ENCODE measurements around the gene GSG1. TPM values are rescaled to one million over a fixed set of nuclear protein-coding genes. Genes with fewer than 3 reads are reported as not detected.
"Not testable (repeated sequence)": the region's sequence is repeated elsewhere in the genome, so short reads cannot be mapped to it uniquely, and the experiment has no call there.

GSG1 gene
- total RNA-seq, 1 experiment from 2014 or later = 0.28 TPM

DNA sequence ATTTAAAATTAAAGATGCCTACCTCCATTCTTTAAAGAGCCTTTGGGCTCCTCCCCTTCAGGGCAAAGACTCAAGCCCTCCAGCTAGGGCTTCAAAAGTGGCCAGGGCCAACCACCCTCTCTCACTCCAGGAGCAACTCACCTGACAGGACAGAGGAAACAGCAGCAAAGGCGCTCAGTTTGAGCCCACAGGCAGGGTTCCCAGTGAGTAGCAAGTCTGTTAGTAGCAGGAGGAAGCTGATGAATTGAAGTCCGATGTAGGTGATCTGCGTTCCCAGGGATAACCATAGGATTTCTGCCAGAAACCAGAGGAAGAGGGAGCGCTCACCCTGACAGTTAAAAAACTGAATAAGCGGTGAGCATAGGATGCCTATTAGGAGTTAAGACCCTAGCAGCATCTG is 15.7 kb downstream of the GSG1 start:
- DNase-seq (ENCODE audit: low spot score) (peak; percentile 38), ATAC-seq (peak; percentile 58)
- Mint-ChIP-seq H3K4me1 (peaks cover 67% of the 10 kb centered on the region), H3K36me3 (peaks cover 29% of the 10 kb centered on the region), H3K4me3 (peak overlapping the region; percentile 53), H3K27me3 (ENCODE audit: low read depth) (no peaks in the 10 kb centered on the region), H3K27ac (peak overlapping the region; percentile 98), H3K9me3 (no peaks in the 10 kb centered on the region)
- TF ChIP-seq SP1 (CRISPR knock-in tag; conservative IDR thresholded peaks at IDR 0.05) (no peak), ZNF121 (CRISPR knock-in tag; IDR thresholded peaks at IDR 0.05) (no peak), ZBTB21 (CRISPR knock-in tag; IDR thresholded peaks at IDR 0.05; ENCODE audit: borderline replicate concordance) (no peak), ZNF423 (CRISPR knock-in tag; IDR thresholded peaks at IDR 0.05) (peak; percentile 58)
- TF ChIP-seq, protein P1, sequence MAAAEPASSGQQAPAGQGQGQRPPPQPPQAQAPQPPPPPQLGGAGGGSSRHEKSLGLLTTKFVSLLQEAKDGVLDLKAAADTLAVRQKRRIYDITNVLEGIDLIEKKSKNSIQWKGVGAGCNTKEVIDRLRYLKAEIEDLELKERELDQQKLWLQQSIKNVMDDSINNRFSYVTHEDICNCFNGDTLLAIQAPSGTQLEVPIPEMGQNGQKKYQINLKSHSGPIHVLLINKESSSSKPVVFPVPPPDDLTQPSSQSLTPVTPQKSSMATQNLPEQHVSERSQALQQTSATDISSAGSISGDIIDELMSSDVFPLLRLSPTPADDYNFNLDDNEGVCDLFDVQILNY (CRISPR knock-in tag; IDR thresholded peaks at IDR 0.05) = no peak
- ChIA-PET POLR2A (interaction anchor here (0.9 to 1.2 kb wide), 2 partner anchors 8 to 12 kb away, joined by 3 to 5 read pairs; no protein-coding TSS in a partner anchor), CTCF (interaction anchor here (0.7 to 4.1 kb wide), 14 partner anchors 8 to 447 kb away, joined by 3 to 40 read pairs (median 6); no protein-coding TSS in a partner anchor)

DNA sequence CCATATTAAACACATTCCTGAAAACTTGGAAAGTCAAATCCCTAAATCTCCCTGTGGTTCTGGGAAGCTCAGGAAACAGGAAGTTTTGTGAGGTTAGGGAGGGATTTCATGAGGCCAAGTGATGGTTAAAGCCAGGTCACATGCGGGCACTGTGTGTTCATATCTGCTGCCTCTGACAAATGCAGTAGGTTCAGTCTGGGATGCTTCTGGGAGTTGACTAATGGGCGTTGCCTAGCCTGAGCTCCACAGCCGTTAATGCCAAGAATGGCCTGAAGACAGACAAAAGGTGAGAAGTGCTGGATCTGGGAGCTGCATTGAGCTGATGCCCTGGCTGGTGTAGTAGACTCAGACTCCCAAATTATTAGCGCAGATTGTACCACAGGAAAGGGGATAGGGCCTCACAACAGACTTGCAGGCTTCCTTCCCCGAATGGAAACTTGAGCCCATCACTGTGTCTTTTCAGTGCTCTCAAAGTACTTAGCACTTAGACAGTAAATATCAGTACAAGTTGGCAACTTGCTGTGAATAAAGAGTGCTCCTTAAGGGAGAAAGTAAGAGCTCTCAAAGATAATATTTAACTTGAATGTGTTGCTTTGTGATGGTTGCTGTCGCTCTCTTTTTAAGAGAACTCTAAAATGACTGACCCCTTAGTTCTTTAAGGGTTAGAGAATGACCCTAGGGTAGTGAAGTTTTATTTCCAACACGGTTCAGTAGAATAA is 17.3 kb downstream of the GSG1 start:
- H3K27me3 Mint-ChIP-seq (ENCODE audit: low read depth) = no peaks in the 10 kb centered on the region
- DNase-seq (ENCODE audit: low spot score) (no peak), ATAC-seq (no peak)
- CTCF ChIA-PET = interaction anchor here (2.0 to 2.8 kb wide), 2 partner anchors 100 to 122 kb away, joined by 4 to 9 read pairs; no protein-coding TSS in a partner anchor
- peaks cover 54% of the 10 kb centered on the region for H3K4me1 Mint-ChIP-seq
- H3K9me3 Mint-ChIP-seq = no peaks in the 10 kb centered on the region
- POLR2A ChIA-PET = no interaction called here
- H3K4me3 Mint-ChIP-seq = no peak overlapping the region
- no peak for TF ChIP-seq SMAD3 (CRISPR knock-in tag; IDR thresholded peaks at IDR 0.05; ENCODE audit: borderline replicate concordance)
- H3K27ac Mint-ChIP-seq = peak overlapping the region; percentile 84; the same call in 1 of the 2 replicates
- peaks cover 39% of the 10 kb centered on the region for H3K36me3 Mint-ChIP-seq

DNA sequence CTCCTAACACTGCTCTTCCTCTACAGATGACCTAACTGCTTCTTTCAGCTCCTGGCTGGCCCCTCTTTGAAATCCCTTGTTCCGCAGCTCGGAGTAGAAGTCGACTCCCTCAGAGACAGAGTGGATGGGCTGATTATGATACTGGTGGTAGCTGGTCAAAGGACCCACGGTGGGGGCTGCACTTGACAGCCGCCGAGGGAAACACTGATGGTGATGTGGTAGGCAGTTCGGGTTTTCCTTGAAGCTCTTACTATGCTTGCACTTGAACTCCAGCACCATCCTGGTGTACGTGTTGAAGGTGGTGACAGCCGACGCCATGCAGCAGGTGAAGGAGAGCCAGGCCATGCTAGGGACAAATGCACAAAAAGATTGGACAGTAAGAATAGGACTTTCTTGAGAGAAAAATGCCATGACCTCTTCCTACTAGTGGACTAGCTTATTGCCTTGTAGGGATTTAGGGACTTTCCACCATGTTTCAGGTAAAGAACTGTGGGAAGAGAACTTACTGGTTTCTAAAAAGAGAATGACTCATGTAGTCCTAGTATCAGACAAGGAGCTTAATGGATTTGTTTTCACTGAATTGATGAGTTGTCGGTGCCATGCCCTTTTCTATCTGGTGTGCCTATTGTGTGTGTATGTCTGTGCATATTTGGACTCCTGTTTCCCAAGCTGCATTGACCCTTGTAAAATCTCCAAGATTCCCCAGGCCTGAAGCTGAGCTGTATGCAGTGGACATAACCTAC is 18.4 kb downstream of the GSG1 start:
- POLR2A ChIA-PET = no interaction called here
- no peak overlapping the region for H3K4me3 Mint-ChIP-seq
- no peak overlapping the region; the same call in 1 of the 2 replicates for H3K27ac Mint-ChIP-seq
- no peak for ATAC-seq
- H3K4me1 Mint-ChIP-seq = peaks cover 46% of the 10 kb centered on the region
- no peaks in the 10 kb centered on the region for H3K9me3 Mint-ChIP-seq
- no peak for TF ChIP-seq ZBTB21 (CRISPR knock-in tag; IDR thresholded peaks at IDR 0.05; ENCODE audit: borderline replicate concordance)
- no peak for TF ChIP-seq ZNF138 (CRISPR knock-in tag; conservative IDR thresholded peaks at IDR 0.05)
- DNase-seq (ENCODE audit: low spot score) = no peak
- CTCF ChIA-PET = interaction anchor here (0.6 kb wide), 1 partner anchor 897 kb away, joined by 3 read pairs; no protein-coding TSS in a partner anchor
- no peaks in the 10 kb centered on the region for H3K27me3 Mint-ChIP-seq (ENCODE audit: low read depth)
- H3K36me3 Mint-ChIP-seq = peaks cover 49% of the 10 kb centered on the region

DNA sequence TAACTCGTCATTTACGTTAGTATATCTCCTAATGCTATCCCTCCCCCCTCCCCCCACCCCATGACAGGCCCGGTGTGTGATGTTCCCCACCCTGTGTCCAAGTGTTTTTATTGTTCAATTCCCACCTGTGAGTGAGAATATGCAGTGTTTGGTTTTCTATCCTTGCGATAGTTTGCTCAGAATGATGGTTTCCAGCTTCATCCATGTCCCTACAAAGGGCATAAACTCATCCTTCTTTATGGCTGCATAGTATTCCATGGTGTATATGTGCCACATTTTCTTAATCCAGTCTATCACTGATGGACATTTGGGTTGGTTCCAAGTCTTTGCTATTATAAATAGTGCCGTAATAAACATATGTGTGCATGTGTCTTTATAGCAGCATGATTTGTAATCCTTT is 19.8 kb downstream of the GSG1 start:
- ATAC-seq; H3K27me3 Mint-ChIP-seq (ENCODE audit: low read depth); DNase-seq (ENCODE audit: low spot score); H3K27ac Mint-ChIP-seq; POLR2A ChIA-PET; H3K9me3 Mint-ChIP-seq; H3K4me3 Mint-ChIP-seq; CTCF ChIA-PET: not testable (repeated sequence)
- Mint-ChIP-seq H3K36me3 (peaks cover 59% of the 10 kb centered on the region), H3K4me1 (peaks cover 40% of the 10 kb centered on the region)

DNA sequence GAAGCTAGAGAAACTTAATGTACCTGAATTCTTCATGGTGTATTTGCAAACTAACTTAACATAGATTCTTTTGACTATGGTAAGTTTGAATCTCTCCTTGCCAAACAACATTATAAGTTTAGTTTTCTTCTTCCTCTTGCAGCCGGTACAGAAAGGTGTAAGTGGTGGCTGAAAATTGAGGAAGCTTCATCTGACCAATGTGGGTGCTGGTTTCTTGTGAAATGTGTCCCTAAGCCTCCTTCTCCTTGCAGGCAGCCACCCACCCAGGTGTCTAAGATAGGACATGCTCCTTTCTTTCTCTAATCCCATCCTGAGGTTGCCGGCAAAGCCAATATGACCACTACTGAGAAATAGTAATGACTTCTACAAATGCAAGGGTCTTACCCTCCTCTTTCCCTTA is 20.6 kb downstream of the GSG1 start:
- no peak for ATAC-seq
- no peak for DNase-seq (ENCODE audit: low spot score)
- peaks cover 33% of the 10 kb centered on the region for H3K4me1 Mint-ChIP-seq
- H3K4me3 Mint-ChIP-seq = no peak overlapping the region
- CTCF ChIA-PET = no interaction called here
- peaks cover 65% of the 10 kb centered on the region for H3K36me3 Mint-ChIP-seq
- H3K27me3 Mint-ChIP-seq (ENCODE audit: low read depth) = no peaks in the 10 kb centered on the region
- no peak overlapping the region; the same call in 1 of the 2 replicates for H3K27ac Mint-ChIP-seq
- POLR2A ChIA-PET = no interaction called here
- no peaks in the 10 kb centered on the region for H3K9me3 Mint-ChIP-seq
- TF ChIP-seq, protein P2, sequence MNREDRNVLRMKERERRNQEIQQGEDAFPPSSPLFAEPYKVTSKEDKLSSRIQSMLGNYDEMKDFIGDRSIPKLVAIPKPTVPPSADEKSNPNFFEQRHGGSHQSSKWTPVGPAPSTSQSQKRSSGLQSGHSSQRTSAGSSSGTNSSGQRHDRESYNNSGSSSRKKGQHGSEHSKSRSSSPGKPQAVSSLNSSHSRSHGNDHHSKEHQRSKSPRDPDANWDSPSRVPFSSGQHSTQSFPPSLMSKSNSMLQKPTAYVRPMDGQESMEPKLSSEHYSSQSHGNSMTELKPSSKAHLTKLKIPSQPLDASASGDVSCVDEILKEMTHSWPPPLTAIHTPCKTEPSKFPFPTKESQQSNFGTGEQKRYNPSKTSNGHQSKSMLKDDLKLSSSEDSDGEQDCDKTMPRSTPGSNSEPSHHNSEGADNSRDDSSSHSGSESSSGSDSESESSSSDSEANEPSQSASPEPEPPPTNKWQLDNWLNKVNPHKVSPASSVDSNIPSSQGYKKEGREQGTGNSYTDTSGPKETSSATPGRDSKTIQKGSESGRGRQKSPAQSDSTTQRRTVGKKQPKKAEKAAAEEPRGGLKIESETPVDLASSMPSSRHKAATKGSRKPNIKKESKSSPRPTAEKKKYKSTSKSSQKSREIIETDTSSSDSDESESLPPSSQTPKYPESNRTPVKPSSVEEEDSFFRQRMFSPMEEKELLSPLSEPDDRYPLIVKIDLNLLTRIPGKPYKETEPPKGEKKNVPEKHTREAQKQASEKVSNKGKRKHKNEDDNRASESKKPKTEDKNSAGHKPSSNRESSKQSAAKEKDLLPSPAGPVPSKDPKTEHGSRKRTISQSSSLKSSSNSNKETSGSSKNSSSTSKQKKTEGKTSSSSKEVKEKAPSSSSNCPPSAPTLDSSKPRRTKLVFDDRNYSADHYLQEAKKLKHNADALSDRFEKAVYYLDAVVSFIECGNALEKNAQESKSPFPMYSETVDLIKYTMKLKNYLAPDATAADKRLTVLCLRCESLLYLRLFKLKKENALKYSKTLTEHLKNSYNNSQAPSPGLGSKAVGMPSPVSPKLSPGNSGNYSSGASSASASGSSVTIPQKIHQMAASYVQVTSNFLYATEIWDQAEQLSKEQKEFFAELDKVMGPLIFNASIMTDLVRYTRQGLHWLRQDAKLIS (CRISPR knock-in tag; IDR thresholded peaks at IDR 0.05; ENCODE audit: borderline replicate concordance) = no peak
- TF ChIP-seq, protein P3, sequence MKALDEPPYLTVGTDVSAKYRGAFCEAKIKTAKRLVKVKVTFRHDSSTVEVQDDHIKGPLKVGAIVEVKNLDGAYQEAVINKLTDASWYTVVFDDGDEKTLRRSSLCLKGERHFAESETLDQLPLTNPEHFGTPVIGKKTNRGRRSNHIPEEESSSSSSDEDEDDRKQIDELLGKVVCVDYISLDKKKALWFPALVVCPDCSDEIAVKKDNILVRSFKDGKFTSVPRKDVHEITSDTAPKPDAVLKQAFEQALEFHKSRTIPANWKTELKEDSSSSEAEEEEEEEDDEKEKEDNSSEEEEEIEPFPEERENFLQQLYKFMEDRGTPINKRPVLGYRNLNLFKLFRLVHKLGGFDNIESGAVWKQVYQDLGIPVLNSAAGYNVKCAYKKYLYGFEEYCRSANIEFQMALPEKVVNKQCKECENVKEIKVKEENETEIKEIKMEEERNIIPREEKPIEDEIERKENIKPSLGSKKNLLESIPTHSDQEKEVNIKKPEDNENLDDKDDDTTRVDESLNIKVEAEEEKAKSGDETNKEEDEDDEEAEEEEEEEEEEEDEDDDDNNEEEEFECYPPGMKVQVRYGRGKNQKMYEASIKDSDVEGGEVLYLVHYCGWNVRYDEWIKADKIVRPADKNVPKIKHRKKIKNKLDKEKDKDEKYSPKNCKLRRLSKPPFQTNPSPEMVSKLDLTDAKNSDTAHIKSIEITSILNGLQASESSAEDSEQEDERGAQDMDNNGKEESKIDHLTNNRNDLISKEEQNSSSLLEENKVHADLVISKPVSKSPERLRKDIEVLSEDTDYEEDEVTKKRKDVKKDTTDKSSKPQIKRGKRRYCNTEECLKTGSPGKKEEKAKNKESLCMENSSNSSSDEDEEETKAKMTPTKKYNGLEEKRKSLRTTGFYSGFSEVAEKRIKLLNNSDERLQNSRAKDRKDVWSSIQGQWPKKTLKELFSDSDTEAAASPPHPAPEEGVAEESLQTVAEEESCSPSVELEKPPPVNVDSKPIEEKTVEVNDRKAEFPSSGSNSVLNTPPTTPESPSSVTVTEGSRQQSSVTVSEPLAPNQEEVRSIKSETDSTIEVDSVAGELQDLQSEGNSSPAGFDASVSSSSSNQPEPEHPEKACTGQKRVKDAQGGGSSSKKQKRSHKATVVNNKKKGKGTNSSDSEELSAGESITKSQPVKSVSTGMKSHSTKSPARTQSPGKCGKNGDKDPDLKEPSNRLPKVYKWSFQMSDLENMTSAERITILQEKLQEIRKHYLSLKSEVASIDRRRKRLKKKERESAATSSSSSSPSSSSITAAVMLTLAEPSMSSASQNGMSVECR (CRISPR knock-in tag; IDR thresholded peaks at IDR 0.05; ENCODE audit: borderline replicate concordance) = no peak
- no peak for TF ChIP-seq FOXK1 (CRISPR knock-in tag; IDR thresholded peaks at IDR 0.05)
- TF ChIP-seq, protein P4, sequence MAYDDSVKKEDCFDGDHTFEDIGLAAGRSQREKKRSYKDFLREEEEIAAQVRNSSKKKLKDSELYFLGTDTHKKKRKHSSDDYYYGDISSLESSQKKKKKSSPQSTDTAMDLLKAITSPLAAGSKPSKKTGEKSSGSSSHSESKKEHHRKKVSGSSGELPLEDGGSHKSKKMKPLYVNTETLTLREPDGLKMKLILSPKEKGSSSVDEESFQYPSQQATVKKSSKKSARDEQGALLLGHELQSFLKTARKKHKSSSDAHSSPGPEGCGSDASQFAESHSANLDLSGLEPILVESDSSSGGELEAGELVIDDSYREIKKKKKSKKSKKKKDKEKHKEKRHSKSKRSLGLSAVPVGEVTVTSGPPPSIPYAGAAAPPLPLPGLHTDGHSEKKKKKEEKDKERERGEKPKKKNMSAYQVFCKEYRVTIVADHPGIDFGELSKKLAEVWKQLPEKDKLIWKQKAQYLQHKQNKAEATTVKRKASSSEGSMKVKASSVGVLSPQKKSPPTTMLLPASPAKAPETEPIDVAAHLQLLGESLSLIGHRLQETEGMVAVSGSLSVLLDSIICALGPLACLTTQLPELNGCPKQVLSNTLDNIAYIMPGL (CRISPR knock-in tag; IDR thresholded peaks at IDR 0.05) = no peak

All from WTC11 (cell line).